Activated CD8-positive, alpha-beta memory T cell treated with anti-CD3 and anti-CD28 coated beads, Interleukin-2, amount 50 U/mL, for 24 hours (primary cell): ENCODE measurements around the gene TMEM126B.
"Not testable (repeated sequence)": the region's sequence is repeated elsewhere in the genome, so short reads cannot be mapped to it uniquely, and the experiment has no call there.

ENCODE experiments used
- DNase-seq: peaks from one replicate; pipeline ENCODE4 v3.0.0-alpha.2; 2020; ENCODE audit errors: extremely low read depth

Gene TMEM126B

DNA sequence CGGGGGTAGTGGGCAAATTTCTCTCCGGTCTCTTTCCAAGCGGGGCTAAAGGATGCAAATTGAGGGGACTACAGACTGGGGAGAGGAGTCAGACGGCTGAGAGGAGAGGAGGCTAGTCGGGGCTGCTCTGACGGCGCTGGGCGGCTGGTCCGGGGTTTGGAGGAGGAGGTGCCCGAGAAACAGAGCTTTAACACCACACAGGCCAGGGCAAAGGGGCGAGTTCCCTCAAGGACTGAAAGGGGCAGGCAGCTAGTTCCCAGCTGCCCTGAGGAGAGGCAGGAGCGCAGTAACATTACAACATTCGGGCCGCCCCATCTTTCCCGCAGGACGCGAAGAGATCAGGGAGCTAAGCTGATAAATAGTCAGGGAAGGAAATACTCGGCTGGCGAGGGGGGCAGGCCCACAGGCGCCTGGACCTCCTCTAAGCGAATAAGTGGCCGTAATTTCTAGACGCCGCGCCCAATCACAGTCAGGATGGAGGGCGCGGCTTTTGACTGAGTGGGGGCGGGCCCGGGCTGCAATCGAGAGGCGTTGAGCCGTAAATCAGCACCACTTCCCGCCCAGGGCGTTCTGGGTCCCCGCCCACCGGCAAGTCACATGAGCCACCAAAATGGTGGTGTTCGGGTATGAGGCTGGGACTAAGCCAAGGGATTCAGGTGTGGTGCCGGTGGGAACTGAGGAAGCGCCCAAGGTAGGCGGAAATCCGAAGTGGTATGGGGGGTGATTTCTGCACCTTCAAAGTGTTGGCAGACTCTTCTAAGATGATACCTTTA, at the start of gene TMEM126B:
TSS of gene TMEM126B (plus strand) at position 596 of the 773 bp plus-strand sequence. CDS start at position 611, 15 bp downstream.
- peak; percentile 91 for DNase-seq

DNA sequence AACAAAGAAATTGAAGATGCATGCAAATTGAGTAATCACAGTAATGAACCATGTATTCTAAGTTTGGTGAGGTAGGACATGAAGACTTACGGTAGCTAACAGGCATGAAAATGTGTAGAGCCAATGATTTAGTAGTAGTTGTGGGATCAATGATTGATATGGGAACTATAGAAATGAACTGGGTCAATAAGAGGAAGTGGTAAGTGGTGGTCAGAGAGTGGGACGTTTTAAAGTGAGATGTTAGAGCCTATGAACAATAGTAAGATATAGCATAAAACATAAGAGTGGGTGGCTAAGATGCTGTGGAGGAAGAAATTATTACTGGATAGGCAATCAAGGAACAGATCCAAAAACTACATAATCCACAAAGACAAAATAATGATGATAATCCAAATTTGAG, 46.3 kb upstream of the TMEM126B start:
- no peak for DNase-seq

DNA sequence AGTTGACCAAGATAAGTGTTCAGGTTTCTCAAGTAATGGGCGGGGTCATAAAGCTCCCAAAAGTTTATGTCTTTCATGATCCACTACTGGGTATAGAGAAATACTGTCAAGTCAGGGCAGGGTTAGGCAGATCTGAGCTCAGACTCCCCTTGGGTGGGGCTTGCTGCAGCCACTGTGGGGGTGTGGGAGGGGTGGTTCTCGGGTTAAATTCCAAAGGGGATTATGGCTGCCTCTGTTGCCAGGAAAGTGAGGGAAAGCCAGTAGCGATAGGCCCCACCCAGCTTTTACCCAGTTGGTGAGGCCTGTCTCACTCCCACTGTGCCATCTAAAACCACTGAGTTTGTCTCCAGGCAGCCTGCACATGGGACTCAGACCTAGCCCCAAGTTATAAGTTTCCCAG, 39.0 kb upstream of the TMEM126B start:
- no peak for DNase-seq

DNA sequence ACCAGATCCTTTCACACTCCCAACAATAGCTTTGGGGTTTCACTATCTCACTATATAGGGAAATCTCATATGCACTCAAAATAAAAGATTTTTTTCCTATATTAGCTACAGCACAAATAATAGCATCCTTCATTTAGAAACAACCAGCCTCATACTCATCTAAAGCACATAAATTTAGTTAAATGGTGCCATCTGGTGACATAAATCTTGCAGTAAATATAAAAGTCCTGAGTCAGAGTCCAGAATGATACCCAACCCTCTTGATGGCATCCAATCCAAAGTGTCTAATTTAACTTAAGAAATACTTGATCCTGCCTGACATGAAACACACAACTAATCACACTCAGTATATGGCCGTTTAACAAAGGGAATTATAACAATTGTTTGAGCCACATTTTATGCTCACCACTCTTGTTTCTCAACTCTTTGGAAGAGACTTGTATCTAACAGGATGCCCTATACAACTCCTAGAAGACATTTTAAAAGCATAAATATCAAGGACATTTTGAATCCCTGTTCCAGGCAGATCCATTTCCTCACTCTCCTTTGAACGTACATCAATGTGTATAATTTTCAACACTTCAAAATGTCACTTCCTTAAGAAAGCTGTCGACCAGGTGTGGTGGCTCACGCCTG, 37.4 kb upstream of the TMEM126B start:
- no peak for DNase-seq

DNA sequence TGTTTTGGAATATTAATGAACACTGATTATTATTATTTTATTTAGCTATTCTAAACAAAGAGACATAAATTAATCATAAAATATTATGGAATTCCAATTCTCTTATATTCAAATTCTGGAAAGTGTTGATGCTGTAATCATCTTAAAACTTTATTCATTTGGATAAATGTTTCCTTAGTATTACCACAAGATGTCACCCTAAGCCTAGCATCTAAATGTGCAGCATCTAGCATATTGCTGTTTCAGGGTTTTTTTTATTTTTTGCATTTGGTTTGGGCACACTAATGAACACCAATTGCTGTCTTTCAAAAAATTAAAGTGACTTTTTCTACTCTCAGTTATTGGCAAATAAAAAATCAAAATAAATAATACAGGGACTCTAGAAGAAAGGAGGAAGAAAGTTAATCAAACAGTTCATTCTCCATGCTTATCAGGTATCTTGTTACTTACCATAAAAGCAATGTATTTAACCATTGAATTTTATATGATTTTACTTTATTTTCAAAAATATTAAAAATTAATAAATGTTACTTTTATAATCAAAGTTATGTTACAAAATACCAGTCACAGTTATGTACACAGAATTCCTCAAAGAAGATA, 33.0 kb upstream of the TMEM126B start:
- no peak for DNase-seq

DNA sequence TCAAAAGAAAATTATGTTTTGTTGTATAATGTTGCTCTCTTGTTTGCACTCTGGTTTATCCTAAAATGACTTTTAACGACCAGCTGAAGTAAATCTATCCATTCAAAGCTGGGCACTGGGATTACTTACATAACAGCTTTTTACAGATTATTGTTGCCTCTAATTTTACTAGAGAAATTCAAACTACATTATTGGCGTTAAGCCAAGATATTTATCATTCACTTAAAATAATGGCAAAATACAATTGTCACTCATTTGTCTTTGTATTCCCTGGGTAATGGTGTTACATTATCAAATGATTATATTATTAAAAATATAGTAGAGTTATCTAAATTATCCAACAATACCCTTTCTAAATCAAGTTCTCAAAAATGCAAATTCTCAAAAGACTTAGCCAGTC, 31.5 kb upstream of the TMEM126B start:
- DNase-seq = no peak

DNA sequence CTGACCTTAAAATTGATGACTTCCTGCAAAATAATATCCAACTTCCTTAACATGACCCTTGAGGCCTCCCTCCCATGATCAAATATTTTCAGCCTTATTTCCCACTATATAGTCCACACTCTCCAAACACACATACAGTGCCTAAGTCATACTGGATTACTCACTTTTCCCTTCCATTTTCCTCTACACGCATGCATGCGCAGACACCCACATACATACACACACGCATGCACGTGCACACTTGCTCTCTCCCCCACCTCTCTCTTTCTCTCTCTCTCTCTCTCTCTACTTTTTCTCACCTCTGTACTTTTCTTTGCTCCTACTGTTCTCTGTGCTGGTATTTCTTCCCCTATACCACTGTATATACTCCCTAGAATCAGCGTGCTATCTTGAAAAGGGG, 29.3 kb upstream of the TMEM126B start:
- DNase-seq = no peak

DNA sequence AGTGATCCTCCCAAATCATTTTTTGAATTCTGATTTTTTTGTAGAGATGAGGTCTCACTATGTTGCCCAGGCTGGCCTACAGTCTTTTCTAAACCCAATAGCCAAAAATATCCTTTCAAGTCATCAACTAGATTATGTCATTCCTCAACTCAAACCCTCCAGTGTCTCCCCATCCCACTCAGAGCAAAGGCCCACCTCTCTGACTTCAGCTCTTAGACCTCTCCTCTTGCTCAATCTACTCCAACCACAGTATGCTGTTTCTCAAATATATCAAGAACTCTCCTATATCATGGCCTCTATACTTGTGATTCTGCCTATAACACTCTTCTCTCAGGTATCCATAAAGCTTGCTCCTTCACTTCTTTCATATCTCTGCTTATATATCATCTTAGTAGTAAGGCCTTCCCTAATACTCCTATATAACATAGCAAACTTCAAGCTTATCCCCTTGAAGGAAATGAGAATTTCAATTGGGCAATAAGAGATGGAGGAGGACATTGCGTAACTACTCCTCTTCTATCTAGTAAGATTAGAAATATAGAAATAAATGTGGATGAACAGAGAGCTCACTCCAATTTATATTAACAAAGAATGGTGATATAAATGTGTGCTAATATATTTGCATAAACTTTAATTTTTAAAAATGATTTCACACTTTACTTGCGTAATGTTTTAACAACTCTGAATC, 25.7 kb upstream of the TMEM126B start:
- DNase-seq = no peak

DNA sequence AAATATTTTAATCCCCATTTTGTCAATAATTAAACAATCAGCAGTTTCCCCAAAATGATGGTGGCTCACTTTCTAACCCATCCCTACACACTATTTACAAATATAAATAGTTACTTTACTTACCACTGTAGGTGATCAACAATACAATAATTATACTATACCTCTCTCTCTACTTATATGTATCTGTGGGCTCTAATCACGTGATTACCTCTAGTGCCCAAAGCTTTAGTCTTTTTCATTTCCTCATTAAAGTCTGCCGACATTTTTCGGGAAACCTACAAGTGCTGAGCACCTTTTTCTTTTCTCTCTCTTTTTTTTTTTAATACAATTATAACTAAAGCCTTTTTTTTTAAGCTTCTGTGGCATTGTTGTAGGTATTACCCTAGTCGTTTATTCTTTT, 25.2 kb upstream of the TMEM126B start:
- DNase-seq = no peak

DNA sequence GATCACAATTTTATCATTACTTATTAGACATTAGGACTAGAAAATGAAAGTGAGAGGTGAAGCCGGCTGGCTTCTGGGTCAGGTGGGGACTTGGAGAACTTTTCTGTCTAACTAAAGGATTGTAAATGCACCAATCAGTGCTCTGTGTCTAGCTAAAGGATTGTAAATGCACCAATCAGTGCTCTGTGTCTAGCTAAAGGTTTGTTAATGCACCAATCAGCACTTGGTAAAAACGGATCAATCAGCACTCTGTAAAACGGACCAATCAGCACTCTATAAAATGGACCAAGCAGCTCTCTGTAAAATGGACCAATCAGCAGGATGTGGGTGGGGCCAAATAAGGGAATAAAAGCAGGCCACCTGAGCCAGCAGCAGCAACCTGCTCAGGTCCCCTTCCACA, 22.2 kb upstream of the TMEM126B start:
- DNase-seq = not testable (repeated sequence)

DNA sequence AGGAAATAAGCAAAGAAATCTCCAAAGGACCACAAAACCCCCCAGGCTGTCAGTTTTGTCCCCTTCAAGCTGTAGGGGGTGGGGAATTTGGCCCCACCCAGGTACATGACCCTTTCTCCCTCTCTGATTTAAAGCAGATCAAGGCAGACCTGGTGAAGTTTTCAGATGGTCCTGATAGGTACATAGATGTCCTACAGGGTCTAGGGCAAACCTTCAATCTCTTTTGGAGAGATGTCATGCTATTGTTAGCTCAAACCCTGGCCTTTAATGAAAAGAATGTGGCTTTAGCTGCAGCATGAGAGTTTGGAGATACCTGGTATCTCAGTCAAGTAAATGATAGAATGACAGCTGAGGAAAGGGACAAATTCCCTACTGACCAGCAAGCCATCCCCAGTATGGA, 19.8 kb upstream of the TMEM126B start:
- not testable (repeated sequence) for DNase-seq

DNA sequence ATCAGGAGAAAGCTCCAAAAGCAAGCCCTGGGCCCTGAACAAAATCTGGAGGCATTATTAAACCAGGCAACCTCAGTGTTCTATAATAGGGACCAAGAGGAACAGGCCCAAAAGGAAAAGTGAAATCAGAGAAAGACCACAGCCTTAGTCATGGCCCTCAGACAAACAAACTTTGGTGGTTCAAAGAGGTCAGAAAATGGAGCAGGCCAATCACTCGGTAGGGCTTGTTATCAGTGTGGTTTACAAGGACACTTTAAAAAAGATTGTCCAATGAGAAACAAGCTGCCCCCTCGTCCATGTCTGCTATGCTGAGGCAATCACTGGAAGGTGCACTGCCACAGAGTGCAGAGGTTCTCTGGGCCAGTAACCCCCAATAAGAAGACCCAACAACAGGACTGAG, 19.1 kb upstream of the TMEM126B start:
- DNase-seq = not testable (repeated sequence)

DNA sequence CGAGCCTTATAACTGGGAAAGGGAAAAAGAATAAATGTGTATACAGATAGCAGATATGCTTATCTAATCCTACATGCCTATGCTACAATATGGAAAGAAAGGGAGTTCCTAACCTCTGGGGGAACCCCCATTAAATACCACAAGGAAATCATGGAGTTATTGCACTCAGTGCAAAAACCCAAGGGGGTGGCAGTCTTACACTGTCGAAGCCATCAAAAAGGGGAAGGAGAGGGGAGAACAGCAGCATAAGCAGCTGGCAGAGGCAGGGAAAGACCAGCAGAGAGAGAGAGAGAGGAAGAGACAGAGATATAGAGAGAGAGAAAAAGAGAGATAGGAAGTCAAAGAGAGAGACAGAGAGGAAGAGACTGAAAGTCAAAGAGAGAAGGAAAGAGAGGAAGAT, 16.8 kb upstream of the TMEM126B start:
- not testable (repeated sequence) for DNase-seq

DNA sequence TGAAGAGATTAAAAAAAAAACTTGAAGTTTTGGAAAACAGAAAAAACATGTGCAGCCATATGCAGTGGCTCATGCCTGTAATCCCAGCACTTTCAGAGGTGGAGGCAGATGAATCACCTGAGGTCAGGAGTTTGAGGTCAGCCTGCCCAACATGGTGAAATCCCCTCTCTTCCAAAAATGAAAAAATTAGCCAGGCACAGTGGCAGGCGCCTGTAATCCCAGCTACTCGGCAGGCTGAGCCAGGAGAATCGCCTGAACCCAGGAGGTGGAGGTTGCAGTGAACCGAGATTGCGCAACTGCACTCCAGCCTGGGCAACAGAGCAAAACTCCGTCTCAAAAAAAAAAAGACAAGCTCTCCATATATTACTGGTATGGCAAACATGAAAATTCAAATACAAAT, 8.9 kb upstream of the TMEM126B start:
- no peak for DNase-seq

DNA sequence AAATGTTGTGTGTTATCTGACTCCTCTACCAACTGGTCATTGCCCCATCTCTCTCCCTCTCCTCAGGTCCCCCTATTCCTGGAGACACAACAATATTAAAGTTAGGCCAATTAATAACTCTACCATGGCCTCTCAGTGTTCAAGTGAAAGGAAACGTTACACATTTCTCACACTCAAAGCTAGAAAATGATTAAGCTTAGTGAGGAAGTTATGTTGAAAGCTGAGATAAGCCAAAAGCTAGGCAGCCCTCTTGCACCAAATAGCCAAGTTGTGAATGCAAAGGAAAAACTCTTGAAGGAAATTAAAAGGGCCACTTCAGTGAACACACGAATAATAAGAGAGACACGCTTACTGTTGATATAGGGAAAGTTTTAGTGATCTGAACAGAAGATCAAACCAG, 8.1 kb upstream of the TMEM126B start:
- no peak for DNase-seq

DNA sequence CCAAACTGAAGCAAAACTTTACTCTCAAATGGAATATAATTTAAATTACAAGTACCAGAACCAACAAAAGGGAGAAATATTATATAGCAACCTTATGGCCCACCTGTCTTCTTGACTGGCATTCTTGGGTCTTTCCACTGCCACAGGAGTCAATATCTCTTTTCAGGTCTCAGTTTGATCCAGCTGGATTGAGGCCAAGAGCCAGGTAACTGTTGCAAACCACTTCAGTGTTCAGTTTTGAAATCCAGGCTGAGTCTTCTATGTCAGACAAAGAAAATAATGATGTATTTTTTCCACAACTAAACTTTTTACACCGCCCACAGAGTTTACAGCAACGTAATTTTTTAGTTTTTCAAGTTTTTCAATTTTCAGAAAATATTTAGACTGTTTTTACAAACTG, 1.9 kb upstream of the TMEM126B start:
- no peak for DNase-seq

DNA sequence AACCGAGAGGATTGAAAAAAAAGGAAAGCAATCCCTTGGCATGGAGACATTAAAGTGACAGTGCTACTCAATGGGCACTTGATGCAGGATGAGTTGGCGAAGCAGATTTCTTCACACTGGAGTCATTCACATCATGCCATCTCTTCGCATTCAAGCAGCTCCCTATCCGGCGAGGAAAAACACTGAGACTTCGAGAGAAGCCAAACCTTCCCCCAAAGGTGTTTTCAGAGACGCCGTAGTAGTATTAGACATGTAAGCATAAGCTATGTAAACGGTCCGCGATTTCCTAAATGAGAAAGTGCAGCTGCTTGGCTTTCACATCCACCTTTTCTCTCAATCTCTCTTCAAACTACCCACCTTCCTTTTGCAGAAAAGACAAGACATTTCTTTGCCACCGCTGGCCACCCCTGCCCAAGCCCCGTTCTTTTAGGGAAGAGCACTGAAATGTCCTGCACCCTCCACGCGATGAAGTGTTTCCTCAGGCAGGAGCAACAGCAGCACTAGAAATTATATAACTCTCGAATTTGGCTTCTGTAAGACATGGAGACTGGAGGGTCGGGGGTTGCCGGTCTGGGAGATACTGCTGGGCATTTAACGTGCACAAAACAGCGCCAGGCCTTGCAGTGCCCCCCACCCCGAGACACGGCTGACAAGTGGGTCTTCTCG, 928 bp upstream of the TMEM126B start, which contains the start of gene DLG2:
TSS of gene DLG2 (minus strand) at position 13 of the 666 bp plus-strand sequence.
- DNase-seq = no peak

DNA sequence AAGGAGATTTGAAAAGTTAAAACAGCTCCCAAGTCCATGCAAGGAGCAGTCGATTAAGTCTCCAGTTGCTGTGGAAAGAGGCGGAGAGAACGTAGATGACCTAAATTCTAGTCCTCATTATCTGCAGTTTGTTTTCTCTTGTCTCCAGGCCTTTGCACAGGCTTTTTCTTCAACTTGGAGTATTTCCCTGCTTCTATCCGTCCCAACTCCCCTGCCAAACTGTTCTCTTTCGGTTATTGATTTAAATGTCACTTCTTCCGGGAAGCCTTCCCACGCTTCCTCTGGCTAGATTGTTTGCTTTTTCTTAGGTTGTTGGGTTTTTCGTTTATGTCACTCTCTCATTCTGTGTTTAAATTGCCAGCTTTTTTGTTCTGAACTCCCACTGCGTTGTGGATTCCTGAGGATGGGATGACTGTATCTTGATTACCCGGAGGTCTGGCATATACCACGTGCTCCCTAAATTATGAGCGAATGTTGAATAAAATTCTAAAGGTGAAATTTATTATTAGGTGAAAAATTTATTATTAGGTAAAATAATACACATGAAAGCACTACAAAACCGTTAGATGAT, 463 bp downstream of the TMEM126B start:
- DNase-seq = no peak

DNA sequence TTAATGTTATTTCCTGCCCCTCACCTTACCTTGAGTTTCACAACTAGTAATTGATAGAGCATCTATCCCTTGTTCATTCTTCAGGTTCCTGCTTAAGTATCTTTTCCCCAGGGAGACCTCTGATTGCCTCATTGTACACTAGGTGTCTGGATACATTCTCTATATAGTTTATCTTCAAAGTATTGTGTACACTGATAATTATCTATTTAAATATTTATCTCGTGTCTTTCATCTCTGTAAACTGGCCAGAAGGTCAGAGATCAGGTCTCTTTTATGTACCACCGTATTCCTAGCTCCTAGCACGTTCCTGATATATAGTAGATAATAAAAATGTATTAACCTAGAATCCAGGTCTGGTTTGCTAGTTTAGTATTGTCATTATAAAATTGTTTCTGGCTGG, 6.4 kb downstream of the TMEM126B start:
- DNase-seq = no peak

DNA sequence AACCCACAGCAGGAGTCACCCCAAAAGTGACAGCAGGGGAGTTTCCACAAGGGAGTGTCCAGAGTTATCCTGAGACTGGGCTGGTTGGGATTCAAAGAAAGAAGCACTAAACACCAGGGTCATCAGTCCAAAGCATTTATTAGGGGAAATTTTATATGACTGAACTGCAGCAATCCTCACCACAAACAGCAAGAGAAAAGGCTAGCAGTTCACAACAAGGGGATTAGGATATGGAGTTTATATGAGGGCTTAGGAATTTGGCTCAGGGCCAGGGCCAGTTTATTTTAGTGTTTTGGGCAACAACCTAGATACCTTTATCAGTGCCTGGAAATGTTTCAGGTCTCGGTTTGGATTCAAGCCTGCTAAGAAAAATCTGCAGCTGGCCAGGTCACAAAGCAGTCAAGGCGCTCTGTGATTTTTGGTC, 14.8 kb downstream of the TMEM126B start:
- DNase-seq = no peak

DNA sequence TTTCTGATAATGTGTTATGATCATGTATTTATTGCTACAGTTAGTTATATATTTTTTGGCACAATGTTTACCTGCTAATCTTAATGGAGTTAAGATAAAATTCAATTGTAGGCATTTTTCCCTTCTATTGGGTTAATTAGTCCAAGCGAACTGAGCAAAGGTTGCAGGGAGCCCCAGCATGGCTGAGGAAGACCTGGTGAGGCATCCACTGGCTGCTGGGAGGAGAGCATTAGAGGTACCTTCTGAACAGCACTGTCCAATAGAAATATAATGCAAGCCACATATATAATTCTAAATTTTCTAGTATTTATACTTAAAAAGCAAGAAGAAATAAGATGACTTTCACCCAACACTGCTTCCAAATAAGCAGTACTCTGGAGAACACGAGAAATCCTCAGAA, 18.7 kb downstream of the TMEM126B start:
- DNase-seq = no peak
